Adipocyte (in vitro differentiated cells): ENCODE measurements around the gene GADL1.

Experiments
- DNase-seq: peaks from one replicate; pipeline ENCODE4 v3.0.0-alpha.2; 2015; ENCODE audit warnings: low read depth
- H3K27me3 ChIP-seq: replicated peaks from 2 replicates; pipeline ENCODE4 v1.7.0; 2013; ENCODE audit warnings: mild to moderate bottlenecking, low read length, moderate library complexity; ENCODE audit not compliant: control insufficient read depth, insufficient read depth
- H3K36me3 ChIP-seq: 2 replicates; pipeline ENCODE4 v1.7.0; 2013; ENCODE audit warnings: low read length, mild to moderate bottlenecking, moderate library complexity; ENCODE audit not compliant: control insufficient read depth, insufficient read depth, severe bottlenecking
- H3K4me1 ChIP-seq: 2 replicates; pipeline ENCODE4 v1.7.0; 2013; ENCODE audit warnings: mild to moderate bottlenecking, low read length, moderate library complexity; ENCODE audit not compliant: control insufficient read depth, insufficient read depth
- H3K4me3 ChIP-seq: 2 replicates; pipeline ENCODE4 v1.7.0; 2013; ENCODE audit warnings: mild to moderate bottlenecking, low read length, moderate library complexity
- H3K9ac ChIP-seq: 2 replicates; pipeline ENCODE4 v1.7.0; 2013; ENCODE audit warnings: mild to moderate bottlenecking, low read length, moderate library complexity
- H3K9me3 ChIP-seq: 2 replicates; pipeline ENCODE4 v1.7.0; 2013; ENCODE audit warnings: mild to moderate bottlenecking, low read length, moderate library complexity; ENCODE audit not compliant: control insufficient read depth

The GADL1 gene

DNA sequence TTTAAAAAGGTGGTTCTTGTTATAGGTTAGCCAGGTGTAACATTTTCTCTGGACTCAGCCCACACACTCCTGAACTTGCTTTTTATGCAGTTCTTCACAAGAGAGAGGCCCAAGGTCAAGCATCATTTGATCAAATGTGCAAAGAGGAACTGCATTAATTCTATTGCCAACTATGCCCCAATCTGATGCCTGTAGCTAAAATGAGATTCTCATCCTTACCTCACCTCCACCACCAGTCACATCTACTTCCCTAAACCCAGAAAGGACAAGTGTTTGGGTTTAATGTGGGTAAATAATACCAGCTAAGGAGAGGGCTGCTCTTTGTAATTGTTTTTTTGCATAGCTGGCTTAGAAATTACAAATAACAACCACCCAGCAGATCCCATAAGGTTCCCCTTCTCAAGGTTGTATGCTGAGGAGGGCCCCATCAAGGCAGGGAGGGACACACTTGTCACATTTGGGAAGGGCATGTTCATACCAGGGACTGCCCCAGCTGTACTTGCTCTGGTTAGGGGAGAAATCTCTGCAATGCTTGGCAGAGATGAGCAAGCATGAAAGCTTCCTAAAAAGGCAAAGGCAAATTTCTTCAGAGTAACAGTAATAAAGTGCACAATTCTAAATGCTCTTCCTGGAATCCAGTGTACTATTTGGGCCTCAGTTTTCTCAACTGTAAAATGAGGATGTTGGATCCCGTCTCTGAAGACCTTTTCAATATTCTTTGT lies 211.9 kb downstream of the GADL1 start:
- H3K36me3 ChIP-seq = peaks cover 42% of the 10 kb centered on the region
- H3K9me3 ChIP-seq = no peaks in the 10 kb centered on the region
- H3K27me3 ChIP-seq = no peaks in the 10 kb centered on the region
- H3K4me1 ChIP-seq = peaks cover 61% of the 10 kb centered on the region
- H3K9ac ChIP-seq = peak overlapping the region; percentile 11
- no peak overlapping the region for H3K4me3 ChIP-seq
- peak; percentile 52 for DNase-seq

DNA sequence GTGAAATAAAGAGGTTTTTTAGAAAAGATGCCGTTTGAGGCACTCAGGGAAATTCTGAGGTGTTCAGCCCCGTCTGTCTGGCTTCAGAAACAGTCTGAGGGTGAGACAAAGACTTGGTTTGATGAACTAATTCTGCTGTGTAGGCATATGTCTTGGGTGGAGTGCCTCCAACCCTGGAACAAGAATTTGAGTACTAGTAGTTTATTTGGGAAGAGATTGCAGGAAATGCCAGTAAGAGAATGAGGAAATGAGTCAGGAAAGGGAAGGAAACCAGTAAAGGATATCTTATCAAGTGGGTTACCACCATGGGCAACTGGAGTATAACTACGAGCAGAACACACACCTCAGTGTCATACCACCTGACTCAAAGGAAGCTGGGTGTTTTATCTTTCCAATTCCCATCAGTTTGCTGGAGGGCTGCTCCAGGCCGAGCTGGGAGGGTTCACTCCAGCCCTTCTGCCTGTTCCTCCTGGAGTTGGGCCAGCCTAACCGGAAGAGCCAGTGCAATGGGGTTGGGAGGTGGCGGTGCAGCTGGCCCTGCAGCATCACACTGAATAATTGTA lies 212.7 kb downstream of the GADL1 start:
- no peaks in the 10 kb centered on the region for H3K27me3 ChIP-seq
- H3K4me1 ChIP-seq = peaks cover 61% of the 10 kb centered on the region
- H3K36me3 ChIP-seq = peaks cover 42% of the 10 kb centered on the region
- H3K4me3 ChIP-seq = peak overlapping the region; percentile 42
- DNase-seq = peak; percentile 31
- H3K9ac ChIP-seq = peak overlapping the region; percentile 64
- no peaks in the 10 kb centered on the region for H3K9me3 ChIP-seq

DNA sequence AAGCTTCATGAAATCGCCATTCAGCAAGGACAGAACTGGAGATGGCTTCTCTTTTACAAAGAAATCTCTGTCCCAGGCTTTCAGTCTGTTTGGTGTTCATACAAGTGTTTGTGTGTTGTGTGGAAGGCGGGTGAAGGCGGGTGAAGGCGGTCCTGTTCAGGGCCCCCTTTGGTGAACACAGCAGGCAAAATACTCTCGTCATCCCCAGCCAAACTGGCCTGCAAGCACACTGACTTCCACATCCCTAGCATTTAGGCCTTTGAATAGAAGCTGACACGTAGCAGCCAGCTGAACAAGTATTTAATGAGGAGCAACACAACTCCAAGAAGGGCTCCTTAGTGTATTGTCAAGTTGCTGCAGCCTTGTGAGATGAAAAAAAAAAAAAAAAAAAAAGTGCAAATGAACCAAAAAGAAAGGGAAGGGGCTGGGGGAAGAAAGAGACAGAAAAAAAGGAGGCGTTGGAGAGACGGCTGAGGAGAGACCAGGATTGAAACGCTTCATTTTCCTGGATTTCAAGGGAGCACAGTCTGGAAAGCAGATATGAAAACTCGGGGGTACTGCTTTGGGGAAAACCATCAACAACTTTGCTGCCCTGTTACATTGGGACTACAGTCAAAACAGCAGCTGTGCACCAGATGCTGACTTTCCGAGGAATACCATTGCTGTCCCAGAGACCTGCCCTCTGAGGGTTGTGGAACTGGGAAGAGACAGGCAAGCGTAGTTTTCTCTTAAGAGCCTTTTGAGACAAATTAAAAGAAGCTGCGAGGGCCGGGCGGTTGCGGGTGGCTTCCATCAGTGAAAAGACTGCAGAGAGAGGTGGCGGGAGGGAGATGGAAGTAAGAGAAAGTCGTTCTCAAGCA lies 213.4 kb downstream of the GADL1 start:
- Histone ChIP-seq H3K36me3 (peaks cover 45% of the 10 kb centered on the region), H3K4me3 (peak overlapping the region; percentile 42)
- peak; percentile 62 for DNase-seq

DNA sequence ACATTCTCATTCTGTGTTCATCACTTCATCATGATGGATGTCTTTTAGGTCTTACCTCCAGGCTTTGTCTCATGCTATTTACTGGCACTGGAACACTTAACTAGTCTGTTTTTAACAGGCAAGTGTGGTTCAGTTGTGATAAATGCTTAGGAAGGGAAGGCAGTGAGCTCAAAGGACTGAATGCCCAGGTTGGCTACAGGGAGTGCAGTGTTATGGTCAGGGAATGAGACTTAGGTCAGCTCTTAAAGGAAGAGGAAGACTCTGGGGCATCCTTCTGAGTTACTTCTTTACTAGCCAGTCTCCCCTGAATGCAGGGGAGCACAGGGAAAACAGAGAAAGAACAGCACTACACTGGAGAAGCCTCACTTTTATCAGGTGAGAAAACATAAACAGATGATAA lies 215.4 kb downstream of the GADL1 start:
- H3K9ac ChIP-seq = no peak overlapping the region
- peaks cover 59% of the 10 kb centered on the region for H3K36me3 ChIP-seq
- peaks cover 38% of the 10 kb centered on the region for H3K4me1 ChIP-seq
- H3K27me3 ChIP-seq = no peaks in the 10 kb centered on the region
- H3K9me3 ChIP-seq = no peaks in the 10 kb centered on the region
- no peak overlapping the region for H3K4me3 ChIP-seq
- DNase-seq = no peak

More for the DNA sequence above, 213.4 kb downstream of the GADL1 start:
- peaks cover 55% of the 10 kb centered on the region for H3K4me1 ChIP-seq
- peak overlapping the region; percentile 64 for H3K9ac ChIP-seq
- H3K9me3 ChIP-seq = no peaks in the 10 kb centered on the region
- no peaks in the 10 kb centered on the region for H3K27me3 ChIP-seq

DNA sequence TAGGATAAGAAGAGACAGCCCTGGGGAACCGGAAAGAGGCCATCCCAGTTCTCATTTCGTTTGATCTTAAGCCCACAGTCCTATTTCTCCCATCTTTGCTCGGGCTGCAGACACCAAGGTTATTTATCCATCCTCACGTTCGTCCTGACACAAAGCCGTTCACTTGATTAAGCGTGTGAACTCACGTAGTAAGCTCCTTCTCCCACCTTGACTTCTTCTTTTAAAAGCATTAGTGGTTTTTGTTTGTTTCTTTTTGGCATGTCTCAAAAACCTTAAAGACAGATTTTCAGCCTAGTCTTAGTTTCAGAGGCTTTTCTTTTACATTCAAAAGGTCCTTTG lies 217.1 kb downstream of the GADL1 start:
- Histone ChIP-seq H3K4me1 (peaks cover 38% of the 10 kb centered on the region), H3K9me3 (no peaks in the 10 kb centered on the region), H3K4me3 (no peak overlapping the region), H3K9ac (no peak overlapping the region), H3K27me3 (no peaks in the 10 kb centered on the region), H3K36me3 (peaks cover 73% of the 10 kb centered on the region)
- DNase-seq = no peak

- no peak for DNase-seq
- Histone ChIP-seq H3K4me3 (no peak overlapping the region), H3K27me3 (no peaks in the 10 kb centered on the region), H3K4me1 (peaks cover 32% of the 10 kb centered on the region), H3K36me3 (peaks cover 79% of the 10 kb centered on the region), H3K9me3 (no peaks in the 10 kb centered on the region), H3K9ac (no peak overlapping the region)
Observed at GRCh38 chr3:30676424-30677346, 217.8 kb downstream of the GADL1 start.
